HG02852 (cell line): ENCODE data around the gene SEH1L.
"Not testable (repeated sequence)": the region's sequence is repeated elsewhere in the genome, so short reads cannot be mapped to it uniquely, and the experiment has no call there.

Experiments
- ATAC-seq: cut with Tn5 transposase; IDR thresholded peaks from one replicate; pipeline ENCODE4 v1.9.1; 2021; ENCODE audit warnings: mild to moderate bottlenecking, moderate library complexity; ENCODE audit not compliant: unreplicated experiment

Gene SEH1L

GRCh38 chr18:12947285-12948049 is at the start of gene SEH1L:
SEH1L (plus strand) TSS chr18:12948011; CDS start chr18:12948122, 111 bp downstream.
- peak; percentile 79 for ATAC-seq

GRCh38 chr18:12901208-12901607 is 46.6 kb upstream of the SEH1L start:
- not testable (repeated sequence) for ATAC-seq

- no peak for ATAC-seq
Measured at GRCh38 chr18:12904012-12904516, 43.7 kb upstream of the SEH1L start.

GRCh38 chr18:12906119-12906518 is 41.7 kb upstream of the SEH1L start:
- no peak for ATAC-seq

- no peak for ATAC-seq
Measured at GRCh38 chr18:12906773-12907172, 41.0 kb upstream of the SEH1L start.

GRCh38 chr18:12907258-12907925 is 40.4 kb upstream of the SEH1L start:
- no peak for ATAC-seq

- ATAC-seq = no peak
Measured at GRCh38 chr18:12908706-12909105, 39.1 kb upstream of the SEH1L start.

GRCh38 chr18:12911025-12911928 is 36.5 kb upstream of the SEH1L start:
- no peak for ATAC-seq

- ATAC-seq = no peak
Measured at GRCh38 chr18:12911929-12912703, 35.7 kb upstream of the SEH1L start.

GRCh38 chr18:12921178-12921577 is 26.6 kb upstream of the SEH1L start:
- peak; percentile 86 for ATAC-seq

- ATAC-seq = no peak
Measured at GRCh38 chr18:12922266-12922665, 25.5 kb upstream of the SEH1L start.

GRCh38 chr18:12924616-12925015 is 23.2 kb upstream of the SEH1L start:
- no peak for ATAC-seq

- ATAC-seq = no peak
Measured at GRCh38 chr18:12928206-12928605, 19.6 kb upstream of the SEH1L start.

- no peak for ATAC-seq
Measured at GRCh38 chr18:12928641-12929040, 19.2 kb upstream of the SEH1L start.

- ATAC-seq = no peak
Measured at GRCh38 chr18:12929477-12930083, 18.2 kb upstream of the SEH1L start.

- ATAC-seq = no peak
Measured at GRCh38 chr18:12930376-12930775, 17.4 kb upstream of the SEH1L start.

GRCh38 chr18:12930908-12931307 is 16.9 kb upstream of the SEH1L start:
- ATAC-seq = no peak

GRCh38 chr18:12933327-12933726 is 14.5 kb upstream of the SEH1L start:
- no peak for ATAC-seq

GRCh38 chr18:12934454-12935071 is 13.2 kb upstream of the SEH1L start:
- no peak for ATAC-seq

- ATAC-seq = no peak
Measured at GRCh38 chr18:12939162-12939561, 8.6 kb upstream of the SEH1L start.
